Tibial nerve (tissue), 4 donors: ENCODE data around the gene MCC. TPM values are rescaled to one million over a fixed set of nuclear protein-coding genes. Genes with fewer than 3 reads are reported as not detected.

Experiments
- DNase-seq, 2 donors: peaks; one replicate each; pipeline ENCODE4 v3.0.0-alpha.2; 2019; ENCODE audit warnings: low spot score in 2 of 2
- H3K27ac ChIP-seq, 4 donors: fragments of 200-600 bp; sonication (generic) in 3 of 4; one replicate each; pipeline ENCODE4 v1.5.1; 2017 to 2019; ENCODE audit warnings: mild to moderate bottlenecking in 1 of 4
- H3K27me3 ChIP-seq, 2 donors: fragments of 200-600 bp; sonication (generic) in 1 of 2; one replicate each; pipeline versions ENCODE4 v1.5.1 to v1.6.0; 2017 to 2019
- H3K36me3 ChIP-seq, 3 donors: fragments of 200-600 bp; sonication (generic); one replicate each; pipeline ENCODE4 v1.5.1; 2018 to 2019
- H3K4me1 ChIP-seq, 4 donors: fragments of 200-600 bp; sonication (generic) in 3 of 4; one replicate each; pipeline ENCODE4 v1.5.1; 2017 to 2019
- H3K4me3 ChIP-seq, 4 donors: fragments of 200-600 bp; sonication (generic) in 3 of 4; one replicate each; pipeline ENCODE4 v1.5.1; 2017 to 2019; ENCODE audit warnings: mild to moderate bottlenecking in 1 of 4, moderate library complexity in 1 of 4
- H3K9me3 ChIP-seq, 4 donors: fragments of 200-600 bp; sonication (generic) in 3 of 4; one replicate each; pipeline ENCODE4 v1.5.1; 2017 to 2019
- CTCF ChIP-seq, 5 experiments: fragments of 200-600 bp in 3 of 5; fragments of 450-650 bp in 2 of 5; sonication (generic) in 3 of 5; IDR thresholded peaks; one replicate each; pipeline ENCODE4 v1.5.1; 2016 to 2019; ENCODE audit warnings: antibody characterized with exemption in 5 of 5, mild to moderate bottlenecking in 3 of 5, moderate library complexity in 2 of 5
- EP300 ChIP-seq, 2 donors: sonication (generic); formaldehyde crosslinking; IDR thresholded peaks; one replicate each; pipeline ENCODE4 v1.6.1; 2017; ENCODE audit warnings: antibody characterized with exemption in 2 of 2, mild to moderate bottlenecking in 1 of 2
- POLR2A ChIP-seq, 2 donors: fragments of 450-650 bp; IDR thresholded peaks; one replicate each; pipeline ENCODE4 v1.6.1; 2017; ENCODE audit warnings: antibody characterized with exemption in 2 of 2, mild to moderate bottlenecking in 2 of 2, moderate library complexity in 2 of 2
- WGBS, 2 donors: methylation state at CpG; one replicate each; pipeline ENCODE4 v1.1.5; 2018; 5-methylcytosine and 5-hydroxymethylcytosine counted together
- total RNA-seq, 4 donors: library from RNA; depleted of rRNA; stranded (reverse); fragments of >200 nt; gene quantifications; one replicate each; pipeline ENCODE4 v1.1.0, GENCODE V29; 2016

Gene MCC
- total RNA-seq, 4 donors from 2014 or later: 55.5 to 122 (median 80.9) TPM

DNA sequence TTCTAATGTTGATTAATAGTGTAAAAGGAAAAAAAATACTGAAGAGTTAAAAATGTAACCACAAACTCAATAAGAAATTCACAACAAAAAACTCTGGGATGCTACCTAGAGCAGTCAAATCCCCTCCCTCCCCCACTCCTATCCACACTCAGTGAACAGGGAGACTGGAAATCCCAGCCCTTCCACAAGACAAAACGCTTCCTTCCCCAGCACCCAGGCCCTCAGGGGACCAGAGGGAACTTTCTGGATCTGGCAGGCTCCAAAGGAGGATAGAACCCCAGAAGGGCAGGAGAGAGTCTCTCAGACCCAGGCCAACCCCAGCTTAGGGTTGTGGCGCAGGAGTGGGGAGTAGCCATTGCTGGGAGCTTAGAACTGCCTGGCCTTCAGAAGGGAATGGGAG is 456.7 kb downstream of the MCC start:
- Histone ChIP-seq H3K4me3 (no peak overlapping the region), H3K27ac (no peak overlapping the region), H3K4me1 (peaks cover 0 to 21% (median 3%) of the 10 kb centered on the region in 4 donors), H3K36me3 (peaks cover 0 to 39% (median 0%) of the 10 kb centered on the region in 3 donors), H3K27me3 (no peaks in the 10 kb centered on the region), H3K9me3 (no peaks in the 10 kb centered on the region)
- 87 to 89% methylated on average over 2 of the region's 2 CpGs for WGBS, 2 donors
- TF ChIP-seq EP300 (IDR thresholded peaks at IDR 0.05) (no peak), POLR2A (IDR thresholded peaks at IDR 0.05) (no peak), CTCF (IDR thresholded peaks at IDR 0.05) (no peak)
- no peak for DNase-seq

- Histone ChIP-seq H3K4me1 (peaks cover 0 to 21% (median 3%) of the 10 kb centered on the region in 4 donors), H3K9me3 (no peaks in the 10 kb centered on the region), H3K36me3 (peaks cover 0 to 39% (median 0%) of the 10 kb centered on the region in 3 donors), H3K4me3 (no peak overlapping the region), H3K27ac (no peak overlapping the region), H3K27me3 (no peaks in the 10 kb centered on the region)
- no peak for TF ChIP-seq CTCF (IDR thresholded peaks at IDR 0.05)
- TF ChIP-seq EP300 (IDR thresholded peaks at IDR 0.05): no peak
- no peak for TF ChIP-seq POLR2A (IDR thresholded peaks at IDR 0.05)
- no peak for DNase-seq
- 86 to 89% methylated on average over 8 of the region's 8 CpGs for WGBS, 2 donors
These were observed 457.1 kb downstream of the MCC start for GRCh38 chr5:113031104-113031503.

GRCh38 chr5:113029614-113030013 is 458.6 kb downstream of the MCC start:
- Histone ChIP-seq H3K4me1 (peaks cover 0 to 17% (median 3%) of the 10 kb centered on the region in 4 donors), H3K27me3 (no peaks in the 10 kb centered on the region), H3K36me3 (peaks cover 0 to 51% (median 0%) of the 10 kb centered on the region in 3 donors), H3K9me3 (no peaks in the 10 kb centered on the region), H3K4me3 (no peak overlapping the region), H3K27ac (no peak overlapping the region)
- TF ChIP-seq CTCF (IDR thresholded peaks at IDR 0.05) (no peak), EP300 (IDR thresholded peaks at IDR 0.05) (no peak), POLR2A (IDR thresholded peaks at IDR 0.05) (no peak)
- DNase-seq: no peak
- 73 to 93% methylated on average over 6 of the region's 6 CpGs for WGBS, 2 donors

DNA sequence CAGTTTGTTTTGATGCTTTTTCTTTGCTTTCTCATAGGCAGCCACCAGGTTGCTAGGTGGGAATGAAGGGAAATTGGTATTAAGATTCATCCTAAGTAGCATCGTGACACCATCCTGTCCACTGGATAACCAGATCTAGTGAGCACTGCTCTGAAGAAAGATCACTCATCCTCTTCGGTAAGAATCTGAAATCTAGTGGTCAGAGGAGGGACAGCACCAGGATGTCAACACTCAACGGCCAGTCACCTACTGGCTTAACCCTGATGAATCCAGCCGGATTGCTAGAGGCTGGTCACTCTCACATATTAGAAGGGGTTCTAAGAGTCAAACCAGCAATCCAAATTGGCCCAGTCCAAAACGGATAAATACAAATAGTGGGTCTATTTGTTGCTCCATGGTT is 460.8 kb downstream of the MCC start:
- no peak for DNase-seq
- Histone ChIP-seq H3K36me3 (peaks cover 0 to 51% (median 0%) of the 10 kb centered on the region in 3 donors), H3K9me3 (no peaks in the 10 kb centered on the region), H3K4me1 (peaks cover 0 to under 1% (median 0%) of the 10 kb centered on the region in 4 donors), H3K27me3 (no peaks in the 10 kb centered on the region), H3K27ac (no peak overlapping the region), H3K4me3 (no peak overlapping the region)
- TF ChIP-seq POLR2A (IDR thresholded peaks at IDR 0.05) (no peak), EP300 (IDR thresholded peaks at IDR 0.05) (no peak), CTCF (IDR thresholded peaks at IDR 0.05) (no peak)
- 78 to 81% methylated on average over 5 of the region's 5 CpGs for WGBS, 2 donors

DNA sequence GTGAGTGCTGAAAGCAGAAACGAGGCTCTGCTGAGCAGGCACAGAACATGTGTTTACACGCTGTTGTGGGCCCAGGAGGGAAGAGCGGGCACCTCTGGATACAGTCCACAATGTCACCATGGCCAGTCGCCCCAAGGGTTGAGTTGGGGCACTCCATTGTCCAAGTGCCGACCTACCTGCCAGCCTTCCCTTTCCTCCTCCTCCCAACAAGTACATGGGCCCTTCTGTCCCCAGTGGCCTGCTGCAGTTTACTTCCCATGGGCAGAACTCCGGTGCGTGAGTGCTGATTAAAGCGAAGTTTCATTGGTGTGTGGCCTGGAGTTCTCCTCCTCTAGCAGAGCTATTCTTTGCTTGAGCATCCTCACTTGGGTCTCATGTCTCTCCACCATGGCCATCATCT is 461.2 kb downstream of the MCC start:
- TF ChIP-seq POLR2A (IDR thresholded peaks at IDR 0.05) (no peak), EP300 (IDR thresholded peaks at IDR 0.05) (no peak), CTCF (IDR thresholded peaks at IDR 0.05) (no peak)
- DNase-seq: no peak
- no peak overlapping the region for H3K27ac ChIP-seq
- H3K4me3 ChIP-seq: no peak overlapping the region
- 85 to 92% methylated on average over 8 of the region's 8 CpGs for WGBS, 2 donors
- H3K4me1 ChIP-seq: no peaks in the 10 kb centered on the region
- no peaks in the 10 kb centered on the region for H3K27me3 ChIP-seq
- no peaks in the 10 kb centered on the region for H3K9me3 ChIP-seq
- H3K36me3 ChIP-seq: peaks cover 0 to 51% (median 0%) of the 10 kb centered on the region in 3 donors
